Ishikawa (cell line): ENCODE results near the gene P2RX6.

Source experiments
- CEBPB ChIP-seq: IDR thresholded peaks from 2 replicates; pipeline ENCODE4 v1.6.1; 2012
- CREB1 ChIP-seq: IDR thresholded peaks from 2 replicates; pipeline ENCODE4 v1.6.1; 2012; ENCODE audit warnings: low read depth
- EP300 ChIP-seq: IDR thresholded peaks from 2 replicates; pipeline ENCODE4 v1.6.1; 2012; ENCODE audit warnings: borderline replicate concordance
- RAD21 ChIP-seq: IDR thresholded peaks from 2 replicates; pipeline ENCODE4 v1.6.1; 2012; ENCODE audit warnings: low read depth
- YY1 ChIP-seq: IDR thresholded peaks from 2 replicates; pipeline ENCODE4 v1.6.1; 2012; ENCODE audit warnings: low read depth

DNA sequence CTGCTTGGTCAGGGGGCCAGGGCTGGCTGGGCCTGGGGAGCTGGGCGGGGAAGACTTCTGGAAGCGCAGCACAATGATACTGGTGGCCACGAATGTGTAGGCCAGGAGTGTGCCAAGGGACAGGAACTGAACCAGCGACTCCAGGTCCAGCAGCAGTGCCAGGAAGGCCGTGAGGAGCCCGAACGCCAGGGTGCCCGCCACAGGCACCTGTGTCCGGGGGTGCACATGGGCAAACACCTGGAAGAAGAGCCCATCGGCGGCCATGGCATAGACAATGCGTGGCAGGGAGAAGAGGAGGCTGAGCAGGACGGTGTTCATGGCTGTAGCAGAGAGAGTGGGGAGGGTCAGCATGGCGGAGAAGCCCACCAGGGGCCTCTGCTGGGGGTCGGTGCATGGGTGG is 15.1 kb downstream of the P2RX6 start:
- TF ChIP-seq CEBPB (no peak), CREB1 (no peak), RAD21 (no peak), EP300 (no peak), YY1 (no peak)
